Dermis microvascular lymphatic vessel endothelial cell (primary cell): ENCODE results near the gene NPAS4. TPM values are rescaled to one million over a fixed set of nuclear protein-coding genes. Genes with fewer than 3 reads are reported as not detected.
"Not testable (repeated sequence)": the region's sequence is repeated elsewhere in the genome, so short reads cannot be mapped to it uniquely, and the experiment has no call there.

Source experiments
- DNase-seq, 2 donors: peaks; one replicate each; pipeline versions ENCODE4 v3.0.0 to v3.0.0-alpha.2; 2010; ENCODE audit warnings: low read depth in 2 of 2
- total RNA-seq: library from RNA; depleted of rRNA; stranded (reverse); fragments of >200 nt; gene quantifications from 2 replicates; pipeline ENCODE4 v1.2.1, GENCODE V29; 2014

NPAS4 gene
- total RNA-seq, 1 donor from 2014 or later = not detected

DNA sequence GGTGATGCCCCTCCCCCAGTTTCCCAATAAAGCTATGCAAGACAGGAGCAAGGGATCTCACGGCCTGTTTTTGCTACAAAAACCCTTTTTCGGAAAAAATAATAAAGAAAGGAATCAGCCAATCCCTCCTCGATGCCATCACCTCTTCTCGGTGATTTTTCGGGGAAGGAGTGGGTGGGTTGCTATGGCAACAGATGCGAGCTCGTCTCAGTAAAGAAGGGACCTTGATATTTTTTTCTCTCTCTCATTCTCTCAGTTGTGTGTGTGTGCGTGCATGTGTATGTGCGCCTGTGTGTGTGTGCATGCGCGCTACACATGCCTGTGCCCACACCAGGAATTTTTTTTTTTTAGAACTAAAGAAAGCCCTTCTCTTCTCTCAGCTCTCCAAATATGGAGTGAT is 3.8 kb upstream of the NPAS4 start:
- DNase-seq = no peak

DNA sequence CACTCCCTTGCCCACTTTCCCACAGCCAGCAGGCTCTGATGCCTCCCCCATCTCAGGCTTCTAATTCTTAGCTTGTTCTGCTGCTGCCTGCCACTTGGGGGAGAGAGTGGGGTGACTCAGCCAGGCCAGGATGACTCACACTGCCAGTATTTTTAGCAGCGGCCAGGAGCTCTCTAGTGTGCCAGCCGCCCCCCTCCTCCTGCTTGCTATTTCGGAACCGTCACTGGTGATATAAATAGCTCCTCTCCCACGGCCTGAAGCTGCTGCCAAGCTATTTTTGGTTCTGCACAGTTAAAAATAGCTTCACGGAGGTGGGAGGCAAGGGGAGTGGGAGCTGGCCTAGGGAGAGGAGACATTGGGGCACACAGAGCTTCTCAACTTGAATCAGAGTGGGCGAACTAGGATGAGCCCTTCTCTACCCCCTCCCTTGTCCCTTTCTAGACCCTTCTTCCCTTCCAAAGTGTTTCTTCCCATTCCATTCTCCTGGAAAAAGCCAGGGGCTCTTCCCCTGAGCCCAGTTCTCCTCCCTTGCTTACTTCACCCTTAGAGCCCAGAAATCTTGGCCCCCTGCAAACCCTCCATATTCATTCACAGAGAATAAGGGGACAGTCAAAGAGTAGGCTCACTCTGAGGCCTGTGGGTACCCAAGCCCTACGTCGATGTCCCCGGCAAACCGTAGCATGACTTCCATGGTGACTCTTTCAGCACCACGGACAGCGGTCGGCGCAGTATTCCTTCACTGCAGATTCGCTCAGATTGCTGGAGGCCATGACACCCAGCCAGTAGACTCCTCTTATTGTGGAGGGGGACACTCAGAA is 2.5 kb upstream of the NPAS4 start:
- peak; percentile 30 to 70 for DNase-seq

DNA sequence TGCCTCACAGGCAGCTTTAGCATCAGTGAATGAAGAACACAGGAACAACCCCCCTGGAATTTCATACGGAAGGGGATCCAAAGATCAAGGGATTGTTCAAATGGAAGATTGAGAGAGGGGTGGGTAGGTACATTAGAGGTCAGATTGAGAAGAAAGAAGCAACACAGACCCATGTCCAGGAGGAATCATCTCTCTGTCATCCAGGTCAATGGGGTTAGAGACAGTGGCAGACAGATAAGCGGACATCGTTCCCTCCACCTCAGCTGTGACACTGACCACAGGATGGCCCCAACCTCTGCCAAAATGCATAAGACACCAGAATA is 1.9 kb upstream of the NPAS4 start:
- no peak for DNase-seq

DNA sequence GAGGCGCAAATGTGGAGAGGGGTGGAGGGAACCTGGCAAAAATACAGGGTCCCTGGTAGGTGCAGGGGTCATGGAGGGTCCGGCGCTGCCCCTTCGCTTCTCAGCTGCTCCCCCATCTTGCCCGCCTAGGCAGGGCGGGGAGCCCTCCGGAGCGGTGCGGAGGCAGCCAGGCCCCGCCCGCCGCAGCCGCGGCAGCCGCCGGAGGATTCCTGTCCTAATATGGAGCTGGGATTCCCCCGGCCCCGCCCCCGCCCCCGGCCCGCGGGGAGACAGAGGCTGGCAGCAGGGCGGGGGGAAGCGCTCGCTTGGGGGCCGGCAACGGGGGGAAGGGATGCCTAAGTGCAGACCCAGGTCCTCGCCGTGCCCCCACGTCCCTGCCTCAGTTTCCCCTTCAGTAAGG is 1.0 kb upstream of the NPAS4 start:
- DNase-seq = no peak

DNA sequence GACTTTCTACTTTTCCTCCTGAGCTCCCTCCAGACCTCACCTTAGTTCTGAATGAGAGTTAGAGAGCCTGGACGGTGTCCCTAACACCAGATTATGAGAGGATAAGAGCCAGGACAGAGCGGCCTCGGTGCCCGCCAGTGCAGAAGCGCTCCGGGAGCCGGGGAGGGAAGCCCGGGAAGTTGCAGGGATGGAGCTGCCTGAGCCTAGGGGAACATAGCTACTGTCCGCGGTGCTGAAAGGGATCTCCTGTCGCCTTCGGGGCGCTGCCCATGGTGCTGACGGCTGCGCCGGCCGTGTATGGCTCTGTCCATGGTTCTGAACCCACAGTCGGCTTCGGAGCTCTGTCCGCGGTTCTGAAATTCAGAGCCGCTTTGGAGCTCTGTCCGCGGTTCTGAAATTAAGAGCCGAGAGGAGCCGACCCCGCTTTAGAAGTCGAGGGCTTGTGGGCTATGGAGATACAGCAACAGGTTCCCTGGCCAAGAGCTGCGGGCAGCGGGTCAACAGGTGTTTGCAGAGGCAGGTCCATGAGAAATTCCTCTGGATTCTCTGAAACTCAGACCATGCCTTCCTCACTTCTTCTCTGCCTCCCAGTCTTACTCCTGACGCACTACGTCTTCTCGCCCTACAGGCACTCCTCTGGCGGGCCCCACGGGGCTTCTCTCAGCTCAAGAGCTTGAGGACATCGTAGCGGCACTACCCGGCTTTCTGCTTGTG is 814 bp downstream of the NPAS4 start:
- DNase-seq = peak; percentile 77 to 88

DNA sequence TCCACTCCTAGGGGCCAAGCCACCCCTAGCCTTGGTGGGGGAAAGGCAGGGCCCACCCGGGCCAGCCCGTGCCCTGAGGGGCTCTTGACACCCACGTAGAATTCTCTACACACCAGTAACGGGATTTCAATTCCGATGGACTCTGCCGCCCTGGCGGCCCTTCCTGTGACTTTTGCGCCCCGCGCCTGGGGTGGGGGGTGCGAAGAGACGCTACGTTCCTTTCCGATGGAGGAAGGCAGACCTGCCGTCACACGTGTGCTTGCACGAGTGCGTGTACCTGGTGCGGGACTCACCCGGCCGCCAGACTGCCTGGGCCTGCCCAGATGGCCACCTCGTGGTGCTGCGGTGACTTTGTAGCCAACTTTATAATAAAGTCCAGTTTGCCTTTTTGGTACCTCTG is 5.5 kb downstream of the NPAS4 start:
- DNase-seq = no peak

DNA sequence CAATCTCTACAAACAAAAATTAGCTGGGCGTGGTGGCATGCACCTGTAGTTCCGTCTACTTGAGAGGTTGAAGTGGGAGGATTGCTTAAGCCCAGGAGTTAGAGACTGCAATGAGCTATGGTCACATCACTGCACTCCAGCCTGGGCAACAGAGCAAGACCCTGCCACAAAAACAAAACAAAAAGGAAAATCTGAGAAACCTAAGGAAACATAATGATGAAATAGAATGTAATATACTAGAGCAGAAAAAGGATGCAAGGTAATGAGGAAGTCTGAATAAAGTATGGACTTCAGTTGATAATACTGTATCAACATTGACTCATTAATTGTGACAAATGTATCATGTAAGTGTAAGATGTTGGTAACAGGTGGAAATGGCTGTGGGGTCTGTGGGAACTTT is 8.1 kb downstream of the NPAS4 start:
- no peak for DNase-seq

DNA sequence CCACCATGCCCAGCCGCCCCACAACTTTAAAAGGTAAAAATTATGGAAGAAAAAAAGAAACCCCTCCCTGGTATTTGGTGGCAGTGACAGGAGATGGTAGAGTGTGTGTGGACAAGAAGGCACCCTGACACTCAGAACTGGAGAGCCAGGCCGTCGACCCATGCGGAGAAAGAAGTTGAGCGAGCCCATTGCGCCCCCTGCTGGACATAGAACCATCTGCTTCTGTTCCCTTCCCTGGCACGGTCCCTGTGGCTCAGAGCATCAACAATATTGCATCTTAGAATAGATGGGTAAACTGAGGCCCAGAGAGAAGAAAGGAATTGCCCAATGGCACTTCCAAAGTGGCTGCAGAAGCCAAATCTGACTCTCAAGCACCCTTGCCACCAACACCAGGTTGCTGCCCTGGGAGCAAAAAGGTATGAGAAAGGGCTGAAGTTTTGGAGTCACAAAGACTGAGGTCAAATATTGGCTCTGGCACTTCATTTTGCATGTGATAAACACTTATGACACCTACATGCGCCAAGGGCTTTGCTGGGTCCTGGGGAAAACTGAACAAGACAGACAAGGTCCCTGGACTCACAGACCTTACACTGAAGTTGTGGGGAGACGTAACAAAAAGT is 9.3 kb downstream of the NPAS4 start:
- peak; percentile 44 to 72 for DNase-seq

DNA sequence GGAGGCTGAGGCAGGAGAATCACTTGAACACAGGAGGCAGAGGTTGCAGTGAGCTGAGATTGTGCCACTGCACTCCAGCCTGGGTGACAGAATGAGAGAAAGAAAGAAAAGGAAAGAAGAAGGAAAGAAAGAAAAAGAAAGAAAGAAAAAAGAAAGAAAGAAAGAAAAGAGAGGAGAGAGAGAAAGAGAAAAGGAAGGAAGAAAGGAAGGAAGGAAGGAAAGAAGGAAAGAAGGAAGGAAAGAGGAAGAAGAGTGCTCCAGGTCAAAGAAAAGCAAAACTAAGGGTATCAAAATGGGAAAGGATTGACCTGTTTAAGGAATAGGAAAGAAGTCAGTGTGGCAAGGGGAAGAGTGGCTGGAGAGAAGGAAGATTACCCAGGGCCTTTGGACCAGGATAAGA is 10.5 kb downstream of the NPAS4 start:
- not testable (repeated sequence) for DNase-seq

DNA sequence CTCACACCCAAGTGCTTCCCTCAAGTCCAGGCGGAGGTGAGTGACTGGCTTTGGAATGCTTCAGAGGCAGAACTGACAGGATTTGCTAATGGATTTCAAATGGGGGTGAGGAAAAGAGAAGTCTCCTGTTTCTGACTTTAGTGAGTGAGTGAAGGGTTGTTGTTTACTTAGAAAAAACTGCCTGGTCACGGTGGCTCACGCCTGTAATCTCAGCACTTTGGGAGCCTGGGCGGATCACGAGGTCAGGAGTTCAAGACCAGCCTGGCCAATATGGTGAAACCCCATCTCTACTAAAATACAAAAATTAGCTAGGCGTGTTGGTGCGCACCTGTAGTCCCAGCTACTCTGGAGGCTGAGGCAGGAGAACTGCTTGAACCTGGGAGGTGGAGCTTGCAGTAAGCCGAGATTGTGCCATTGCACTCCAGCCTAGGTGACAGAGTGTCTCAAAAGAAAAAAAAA is 11.1 kb downstream of the NPAS4 start:
- DNase-seq = not testable (repeated sequence)

DNA sequence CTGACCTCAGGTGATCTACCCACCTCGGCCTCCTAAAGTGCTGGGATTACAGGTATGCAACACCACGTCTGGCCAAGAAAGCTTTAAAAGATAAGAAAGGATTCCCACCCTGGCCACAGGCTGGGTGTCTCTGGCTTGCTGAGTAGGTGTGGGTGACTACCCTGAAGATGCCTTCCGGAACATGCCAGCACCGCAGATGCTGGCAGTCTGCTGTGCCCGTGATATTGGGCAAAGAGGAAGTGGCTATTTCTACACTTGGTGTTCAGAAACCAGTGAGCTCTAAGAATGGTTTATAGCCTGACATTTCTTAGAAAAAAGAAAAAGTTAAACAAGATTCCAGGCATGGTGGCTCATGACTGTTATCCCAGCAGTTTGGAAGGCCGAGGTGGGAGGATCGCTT is 11.8 kb downstream of the NPAS4 start:
- DNase-seq = no peak

DNA sequence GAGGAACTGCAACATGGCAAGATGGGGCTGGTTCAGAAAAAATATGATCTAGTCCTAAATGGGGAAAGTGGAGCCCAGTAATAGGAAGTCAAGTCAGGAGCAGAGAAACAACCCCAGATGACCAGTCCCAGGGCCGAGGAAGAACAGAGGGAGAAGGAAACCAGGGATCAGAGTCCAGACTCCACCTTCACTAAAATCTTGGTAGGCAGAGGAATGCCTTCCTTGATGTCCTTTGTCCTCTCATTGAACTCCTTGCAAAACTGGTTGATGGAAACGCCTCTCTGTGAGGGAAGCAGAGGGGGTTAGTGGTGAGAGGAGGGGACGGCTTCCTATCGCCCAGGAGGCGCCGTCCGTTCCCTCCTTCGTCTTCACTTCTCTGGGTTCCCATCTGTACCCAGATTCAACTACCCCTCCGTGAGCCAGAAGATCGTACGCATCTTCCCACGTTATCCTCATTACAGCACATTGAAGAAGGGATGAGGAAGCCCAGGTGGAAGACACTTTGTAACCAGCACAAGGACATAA is 17.2 kb downstream of the NPAS4 start:
- DNase-seq = no peak

DNA sequence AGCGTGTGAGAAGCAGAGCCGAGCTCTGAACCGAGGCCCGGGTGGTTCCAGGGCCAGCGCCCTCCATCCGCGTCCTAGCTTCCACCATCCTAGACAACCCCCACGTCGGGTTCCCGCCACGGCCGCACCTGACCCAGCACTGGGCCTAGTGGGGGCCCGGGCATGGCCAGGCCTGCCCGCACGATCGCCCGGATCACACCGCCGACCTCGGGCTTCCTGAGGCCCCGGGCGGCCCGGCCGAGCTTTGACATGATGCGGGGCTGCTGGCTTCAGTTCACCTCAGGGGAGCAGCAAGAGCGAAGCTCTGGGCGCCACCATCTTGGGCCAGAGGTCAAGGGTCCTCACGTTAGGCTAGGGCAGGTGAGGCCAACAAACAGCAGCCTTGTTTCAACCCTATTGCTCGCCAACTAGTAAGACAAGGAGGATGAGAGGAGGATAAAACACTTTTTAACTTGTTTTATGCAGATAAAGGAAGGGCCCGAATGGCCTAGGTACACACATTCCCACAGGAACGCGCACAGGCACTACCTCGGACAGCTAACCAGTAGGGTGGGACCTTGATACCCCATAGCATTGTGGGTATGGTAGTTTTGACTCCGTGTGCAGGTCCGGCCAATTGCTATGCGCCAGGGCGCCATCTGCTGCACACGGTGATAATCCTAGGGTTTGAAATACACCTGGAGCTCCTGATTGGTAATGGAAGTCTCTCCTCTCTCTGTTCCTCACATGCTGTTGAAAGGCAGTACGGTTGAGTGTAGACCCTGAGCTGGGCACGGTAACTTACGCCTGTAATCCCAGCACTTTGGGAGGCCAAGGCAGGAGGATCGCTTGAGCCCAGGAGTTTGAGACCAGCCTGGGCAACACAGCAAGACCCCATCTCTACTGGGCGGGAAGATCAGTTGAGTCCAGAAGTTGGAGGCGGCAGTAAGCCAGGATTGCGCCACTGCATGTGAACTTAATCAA is 17.9 kb downstream of the NPAS4 start, which contains the start of gene MRPL11:
TSS of gene MRPL11 (minus strand) at position 345 of the 963 bp plus-strand sequence. CDS start at position 251, 94 bp downstream.
- DNase-seq = peak; percentile 92 to 95

DNA sequence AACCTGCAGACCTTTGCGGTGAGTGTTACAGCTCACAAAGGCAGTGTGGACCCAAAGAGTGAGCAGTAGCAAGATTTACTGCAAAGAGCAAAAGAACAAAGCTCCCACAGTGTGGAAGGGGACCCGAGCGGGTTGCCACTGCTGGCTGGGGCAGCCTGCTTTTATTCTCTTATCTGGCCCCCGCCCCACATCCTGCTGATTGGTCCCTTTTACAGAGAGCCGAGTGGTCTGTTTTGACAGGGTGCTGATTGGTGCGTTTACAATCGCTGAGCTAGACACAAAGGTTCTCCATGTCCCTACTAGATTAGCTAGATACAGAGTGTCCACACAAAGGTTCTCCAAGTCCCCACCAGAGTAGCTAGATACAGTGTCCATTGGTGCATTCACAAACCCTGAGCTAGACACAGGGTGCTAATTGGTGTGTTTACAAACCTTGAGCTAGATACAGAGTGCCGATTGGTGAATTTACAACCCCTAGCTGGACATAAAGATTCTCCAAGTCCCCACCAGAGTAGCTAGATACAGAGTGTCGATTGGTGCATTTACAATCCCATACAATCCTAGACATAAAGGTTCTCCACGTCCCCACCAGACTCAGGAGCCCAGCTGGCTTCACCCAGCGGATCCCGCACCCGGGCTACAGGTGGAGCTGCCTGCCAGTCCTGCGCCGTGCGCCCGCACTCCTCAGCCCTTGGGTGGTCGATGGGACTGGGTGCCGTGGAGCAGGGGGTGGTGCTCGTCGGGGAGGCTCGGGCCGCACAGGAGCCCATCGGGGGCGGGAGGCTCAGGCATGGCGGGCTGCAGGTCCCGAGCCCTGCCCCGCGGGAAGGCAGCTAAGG is 19.5 kb downstream of the NPAS4 start:
- not testable (repeated sequence) for DNase-seq

DNA sequence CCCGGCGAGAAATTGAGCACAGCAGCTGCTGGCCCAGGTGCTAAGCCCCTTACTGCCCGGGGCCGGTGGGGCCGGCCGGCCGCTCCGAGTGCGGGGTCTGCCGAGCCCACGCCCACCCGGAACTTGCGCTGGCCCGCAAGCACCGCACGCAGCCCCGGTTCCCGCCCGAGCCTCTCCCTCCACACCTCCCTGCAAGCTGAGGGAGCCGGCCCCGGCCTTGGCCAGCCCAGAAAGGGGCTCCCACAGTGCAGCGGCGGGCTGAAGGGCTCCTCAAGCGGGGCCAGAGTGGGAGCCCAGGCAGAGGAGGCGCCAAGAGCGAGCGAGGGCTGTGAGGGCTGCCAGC is 20.1 kb downstream of the NPAS4 start:
- not testable (repeated sequence) for DNase-seq

DNA sequence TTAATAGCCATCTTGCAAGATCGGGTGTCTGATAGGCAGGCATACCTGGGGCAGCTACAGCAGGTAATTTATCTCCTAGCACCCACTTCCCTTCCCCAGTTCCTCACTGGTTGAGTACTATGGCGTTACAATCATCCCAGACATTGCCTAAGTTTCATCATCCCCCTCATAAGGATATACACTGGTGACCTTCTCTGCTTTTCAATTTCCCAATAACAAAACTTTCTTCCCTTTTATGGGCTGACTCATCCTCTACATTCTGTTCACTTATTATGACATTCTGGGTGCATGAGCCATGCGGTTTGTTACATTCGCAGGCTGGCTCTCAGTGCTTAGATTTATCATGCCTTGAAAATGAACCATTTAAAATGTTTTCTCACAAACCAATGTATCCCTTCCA is 22.8 kb downstream of the NPAS4 start:
- no peak for DNase-seq

DNA sequence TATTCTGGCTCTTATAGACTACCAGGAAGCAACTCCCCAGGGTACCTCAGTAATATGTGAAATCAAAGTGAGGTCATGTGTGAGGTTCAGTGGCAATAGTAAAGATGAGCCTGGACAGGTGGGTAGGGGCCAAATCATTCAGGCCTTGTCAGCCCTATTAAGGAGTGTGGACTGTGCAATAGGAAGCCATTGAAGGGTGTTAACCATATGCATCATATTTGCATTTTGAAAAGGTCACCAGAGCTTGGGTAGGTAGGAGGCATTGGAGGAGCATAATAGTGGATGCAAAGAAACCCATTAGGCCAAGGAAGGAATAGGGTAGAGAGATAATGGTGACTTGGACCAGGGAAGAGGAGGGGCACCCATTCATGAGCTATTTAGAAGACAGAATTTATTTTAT is 26.2 kb downstream of the NPAS4 start:
- no peak for DNase-seq

DNA sequence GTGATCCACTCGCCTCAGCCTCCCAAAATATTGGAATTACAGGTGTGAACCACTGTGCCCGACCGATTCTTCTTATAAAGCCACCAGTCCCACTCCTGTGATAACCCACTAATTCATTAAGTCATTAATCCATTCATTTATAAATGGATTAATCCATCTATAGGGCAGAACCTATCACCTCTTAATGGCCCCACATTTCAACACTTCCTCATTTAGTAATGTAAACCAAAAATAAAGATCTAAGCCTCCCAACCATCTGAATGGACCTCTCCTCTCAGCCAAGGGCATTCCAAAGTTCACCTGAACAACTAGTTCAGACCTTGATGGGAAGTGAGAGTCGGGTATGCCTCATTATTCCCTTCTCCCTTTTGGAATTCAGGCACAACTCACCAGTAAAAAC is 27.7 kb downstream of the NPAS4 start:
- DNase-seq = no peak

DNA sequence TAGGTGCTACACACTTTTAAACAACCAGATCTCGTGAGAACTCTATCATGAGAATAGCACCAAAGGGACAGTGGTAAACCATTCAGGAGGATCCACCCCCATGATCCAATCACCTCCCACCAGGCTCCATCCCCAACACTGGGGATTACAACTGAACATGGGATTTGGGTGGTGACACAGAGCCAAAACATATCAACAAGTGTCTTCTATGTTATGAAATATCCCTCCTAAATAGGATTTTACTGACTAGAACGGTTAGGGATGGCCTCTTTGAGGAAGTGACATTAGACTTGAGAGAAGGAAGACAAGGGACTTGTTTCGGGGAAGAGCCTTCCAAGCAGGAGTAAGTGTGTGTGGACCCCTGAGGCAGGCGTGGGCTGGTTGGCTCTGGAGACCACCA is 29.7 kb downstream of the NPAS4 start:
- DNase-seq = no peak

DNA sequence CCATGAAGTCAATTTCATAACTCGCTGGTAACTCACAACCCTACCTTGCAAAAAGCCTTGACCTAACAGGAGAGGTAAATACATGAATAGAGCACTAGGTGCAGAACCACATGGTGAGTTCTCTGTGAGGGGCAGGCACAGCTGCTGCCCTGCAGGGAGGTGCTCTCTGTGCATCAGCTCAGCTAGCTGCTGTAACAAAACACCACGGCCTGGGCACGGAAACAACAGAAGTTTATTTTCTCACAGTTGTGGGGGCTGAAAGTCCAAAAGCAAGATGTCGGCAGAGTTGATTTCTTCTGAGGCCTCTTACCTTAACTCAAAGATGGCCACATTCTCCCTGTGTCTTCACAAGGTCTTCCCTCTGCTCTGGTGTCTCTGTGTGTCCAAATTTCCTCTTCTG is 30.8 kb downstream of the NPAS4 start:
- DNase-seq = no peak
